ENCODE results near the gene DEPDC7. TPM values are rescaled to one million over a fixed set of nuclear protein-coding genes. Genes with fewer than 3 reads are reported as not detected.

The DEPDC7 gene
- total and polyA plus RNA-seq, 2 of the 8 experiments (the other 6 are each of a cell fraction or from before 2014, with no cell fraction given): 3.1 to 7.6 TPM

DNA sequence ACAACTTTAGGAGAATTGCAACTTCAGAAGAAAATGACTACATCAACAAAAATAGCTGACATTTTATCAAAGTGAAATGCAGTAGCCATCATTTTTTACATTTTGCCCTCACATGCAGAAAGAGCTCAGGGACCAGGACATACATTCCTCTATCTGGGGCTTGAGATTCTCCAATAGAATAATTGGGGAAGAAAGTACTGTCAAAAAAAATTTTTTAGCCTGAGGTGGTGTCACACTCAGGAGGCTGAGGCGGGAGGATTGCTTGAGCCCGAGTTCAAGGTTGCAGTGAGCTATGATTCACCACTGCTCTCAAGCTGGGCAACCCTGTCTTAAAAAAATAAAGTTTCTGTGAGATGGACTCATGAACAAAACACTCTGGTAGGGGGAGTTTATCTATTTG lies 32.2 kb upstream of the DEPDC7 start (continued):
- TF ChIP-seq JUN (IDR thresholded peaks at IDR 0.05; ENCODE audit: low read depth, low read length) (no peak), CTBP2 (IDR thresholded peaks at IDR 0.05; ENCODE audit: borderline replicate concordance, insufficient read depth, insufficient read length, low read length) (no peak), TBP (IDR thresholded peaks at IDR 0.05; ENCODE audit: low read depth, low read length) (no peak), CBX8 (IDR thresholded peaks at IDR 0.05; ENCODE audit: borderline replicate concordance, low read depth, low read length) (no peak), BACH1 (IDR thresholded peaks at IDR 0.05; ENCODE audit: low read length) (no peak)

Data from H1 (cell line).